ENCODE results near the gene CLCA1. TPM values are rescaled to one million over a fixed set of nuclear protein-coding genes. Genes with fewer than 3 reads are reported as not detected.

Gene CLCA1
- total and polyA plus RNA-seq, 2 experiments from 2014 or later = 2.0 to 42.9 TPM

GRCh38 chr1:86516335-86516734 lies 47.6 kb downstream of the CLCA1 start:
- H3K36me3 ChIP-seq (replicated peaks; ENCODE audit: insufficient read depth, low read depth) = no peaks in the 10 kb centered on the region
- H3K4me3 ChIP-seq = no peak overlapping the region
- no peaks in the 10 kb centered on the region for H3K9me3 ChIP-seq (ENCODE audit: low read depth)
- TF ChIP-seq CTCF (IDR thresholded peaks at IDR 0.05; ENCODE audit: poor library complexity) = no peak
- TF ChIP-seq EZH2 (IDR thresholded peaks at IDR 0.05; ENCODE audit: borderline replicate concordance) = no peak
- TF ChIP-seq EZH2phosphoT487 (IDR thresholded peaks at IDR 0.05; ENCODE audit: low read depth, severe bottlenecking, unreplicated experiment) = no peak
- 93% methylated on average over 1 of the region's 1 CpG for WGBS (ENCODE audit: low lambda C conversion rate, missing lambda C conversion rate)
- no peak overlapping the region for H2AFZ ChIP-seq
- no peaks in the 10 kb centered on the region for H3K9me2 ChIP-seq (replicated peaks; ENCODE audit: insufficient read depth)
- no peaks in the 10 kb centered on the region for H3K79me2 ChIP-seq
- DNase-seq (ENCODE audit: low spot score) = no peak
- no peaks in the 10 kb centered on the region for H4K20me1 ChIP-seq (ENCODE audit: insufficient read depth, poor library complexity, severe bottlenecking)
- no peaks in the 10 kb centered on the region for H3K4me1 ChIP-seq (ENCODE audit: insufficient read depth)
- peak overlapping the region; percentile 75 for H3K27ac ChIP-seq
- H3K27me3 ChIP-seq = no peaks in the 10 kb centered on the region
- no peak overlapping the region for H3K4me2 ChIP-seq

- 80% methylated on average over 1 of the region's 1 CpG for WGBS (ENCODE audit: low lambda C conversion rate, missing lambda C conversion rate)
- no peak overlapping the region for H3K4me3 ChIP-seq
- H3K27ac ChIP-seq = peak overlapping the region; percentile 75
- DNase-seq (ENCODE audit: low spot score) = peak; percentile 32
- no peaks in the 10 kb centered on the region for H3K79me2 ChIP-seq
- no peaks in the 10 kb centered on the region for H3K9me2 ChIP-seq (replicated peaks; ENCODE audit: insufficient read depth)
- H3K9me3 ChIP-seq (ENCODE audit: low read depth) = no peaks in the 10 kb centered on the region
- H3K36me3 ChIP-seq (replicated peaks; ENCODE audit: insufficient read depth, low read depth) = no peaks in the 10 kb centered on the region
- no peak for TF ChIP-seq EZH2 (IDR thresholded peaks at IDR 0.05; ENCODE audit: borderline replicate concordance)
- TF ChIP-seq EZH2phosphoT487 (IDR thresholded peaks at IDR 0.05; ENCODE audit: low read depth, severe bottlenecking, unreplicated experiment) = no peak
- no peak for TF ChIP-seq CTCF (IDR thresholded peaks at IDR 0.05; ENCODE audit: poor library complexity)
- no peaks in the 10 kb centered on the region for H3K4me1 ChIP-seq (ENCODE audit: insufficient read depth)
- no peak overlapping the region for H2AFZ ChIP-seq
- no peak overlapping the region for H3K4me2 ChIP-seq
- H4K20me1 ChIP-seq (ENCODE audit: insufficient read depth, poor library complexity, severe bottlenecking) = no peaks in the 10 kb centered on the region
- no peaks in the 10 kb centered on the region for H3K27me3 ChIP-seq
These were observed 48.6 kb downstream of the CLCA1 start for GRCh38 chr1:86517336-86517735.

GRCh38 chr1:86520789-86521521 lies 52.2 kb downstream of the CLCA1 start:
- Histone ChIP-seq H4K20me1 (ENCODE audit: insufficient read depth, poor library complexity, severe bottlenecking) (no peaks in the 10 kb centered on the region), H3K27me3 (no peaks in the 10 kb centered on the region), H3K9me2 (replicated peaks; ENCODE audit: insufficient read depth) (no peaks in the 10 kb centered on the region), H3K27ac (peak overlapping the region; percentile 42), H3K4me1 (ENCODE audit: insufficient read depth) (no peaks in the 10 kb centered on the region), H3K36me3 (replicated peaks; ENCODE audit: insufficient read depth, low read depth) (no peaks in the 10 kb centered on the region), H3K79me2 (no peaks in the 10 kb centered on the region), H3K4me2 (no peak overlapping the region), H2AFZ (no peak overlapping the region), H3K4me3 (no peak overlapping the region), H3K9me3 (ENCODE audit: low read depth) (no peaks in the 10 kb centered on the region)
- 88% methylated on average over 4 of the region's 4 CpGs for whole genome bisulfite sequencing (ENCODE audit: low lambda C conversion rate, missing lambda C conversion rate)
- no peak for DNase-seq (ENCODE audit: low spot score)
- TF ChIP-seq CTCF (IDR thresholded peaks at IDR 0.05; ENCODE audit: poor library complexity) = no peak
- TF ChIP-seq EZH2phosphoT487 (IDR thresholded peaks at IDR 0.05; ENCODE audit: low read depth, severe bottlenecking, unreplicated experiment) = no peak
- no peak for TF ChIP-seq EZH2 (IDR thresholded peaks at IDR 0.05; ENCODE audit: borderline replicate concordance)
